ENCODE data around the gene KIF17. TPM values are rescaled to one million over a fixed set of nuclear protein-coding genes. Genes with fewer than 3 reads are reported as not detected.
A peak's percentile ranks its signal among the peaks of the same experiment; 100 is the strongest.

Gene KIF17
- total RNA-seq, 1 experiment from 2014 or later = 5.1 TPM

DNA sequence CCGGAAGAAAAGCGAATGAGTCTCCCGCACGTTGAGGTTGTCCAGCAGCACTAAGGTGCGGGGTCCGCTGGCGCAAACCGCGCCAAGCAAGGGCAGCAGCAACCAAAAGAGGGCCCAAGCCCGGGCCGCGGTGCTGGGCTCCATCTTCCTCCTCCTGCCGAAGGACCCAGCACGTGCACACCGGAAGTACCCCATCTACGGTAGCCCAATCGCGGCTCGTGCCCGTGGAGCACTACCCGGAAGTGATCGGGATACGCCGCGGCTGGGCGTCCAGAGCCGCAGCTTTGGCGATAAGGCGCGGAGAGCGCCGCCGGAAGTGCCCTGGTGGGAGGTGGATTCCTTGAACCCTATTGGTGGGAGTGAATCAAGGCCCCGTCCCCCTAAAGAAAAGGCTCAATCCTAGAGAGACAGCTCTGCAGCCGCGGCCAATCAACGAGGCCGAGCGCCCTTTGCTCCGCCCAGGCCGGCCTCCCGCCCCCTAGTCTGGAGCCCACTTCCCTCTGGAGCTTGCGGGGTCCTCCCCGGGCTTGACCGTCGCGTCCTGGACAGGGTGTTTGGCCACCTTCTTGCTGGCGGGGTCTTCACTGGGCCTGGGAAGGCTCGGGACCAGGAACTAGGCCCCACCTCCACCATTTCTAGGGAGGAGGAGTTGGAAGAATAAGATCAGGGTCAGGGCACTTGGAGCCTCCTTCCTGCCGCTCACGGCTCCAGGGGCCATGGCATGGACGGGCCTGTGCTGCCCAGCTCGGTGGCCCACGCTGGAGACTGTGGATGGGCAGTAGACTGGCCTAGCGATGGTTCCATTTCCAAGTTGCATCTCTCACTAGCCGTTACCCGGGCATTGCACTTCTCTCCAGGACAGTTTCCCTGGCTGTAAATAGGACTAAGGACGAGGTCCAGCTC is 56.3 kb downstream of the KIF17 start, which contains the start of gene DDOST:
Gene DDOST (minus strand): TSS at position 163 of the 903 bp plus-strand sequence. CDS start 19 bp downstream, at position 144.
- Histone ChIP-seq H4K91ac (ENCODE audit: insufficient read length, low read depth, low read length) (no peak within 1 kb of the TSS), H3K56ac (ENCODE audit: insufficient read length, low read depth, low read length) (no peak within 1 kb of the TSS), H3K79me2 (ENCODE audit: insufficient read depth, low read length) (peaks cover 19% of the 10 kb centered on the region), H4K8ac (replicated peaks; ENCODE audit: insufficient read length, low read depth, low read length) (no peak within 1 kb of the TSS), H2AK5ac (ENCODE audit: insufficient read length, low read length) (no peak within 1 kb of the TSS), H3K18ac (ENCODE audit: insufficient read length, low read depth, low read length) (peak within 1 kb of the TSS; percentile 50), H3K9ac (ENCODE audit: extremely low read depth, insufficient read length, low read length) (peak within 1 kb of the TSS; percentile 91), H3K23me2 (ENCODE audit: insufficient read length, low read depth, low read length, poor library complexity, severe bottlenecking) (peaks cover 5% of the 10 kb centered on the region), H3K23ac (ENCODE audit: insufficient read length, low read depth, low read length) (no peak within 1 kb of the TSS), H2BK120ac (ENCODE audit: low read depth, low read length, poor library complexity, severe bottlenecking) (no peak within 1 kb of the TSS), H2BK12ac (ENCODE audit: insufficient read length, low read depth, low read length) (no peak within 1 kb of the TSS), H4K20me1 (ENCODE audit: control insufficient read depth, insufficient read depth, insufficient read length) (no peaks in the 10 kb centered on the region), H2BK5ac (ENCODE audit: insufficient read length, low read length) (no peak within 1 kb of the TSS), H3K79me1 (ENCODE audit: insufficient read depth, low read depth, low read length, poor library complexity, severe bottlenecking) (peaks cover 7% of the 10 kb centered on the region), H4K5ac (ENCODE audit: insufficient read length, low read depth, low read length) (no peak within 1 kb of the TSS), H3K27me3 (ENCODE audit: insufficient read depth, low read length) (no peaks in the 10 kb centered on the region), H3K4me1 (ENCODE audit: insufficient read depth, low read length) (peaks cover 2% of the 10 kb centered on the region; the same call in 1 of the 2 replicates), H2AFZ (ENCODE audit: low read length) (no peak within 1 kb of the TSS), H3K27ac (ENCODE audit: insufficient read length, low read depth, low read length) (no peak within 1 kb of the TSS), H3T11ph (ENCODE audit: low read length) (no peak within 1 kb of the TSS), H3K14ac (ENCODE audit: insufficient read depth, low read length) (peak within 1 kb of the TSS; percentile 22; the same call in 1 of the 2 replicates), H2BK20ac (ENCODE audit: low read depth, low read length, poor library complexity, severe bottlenecking) (no peak within 1 kb of the TSS), H3K4ac (ENCODE audit: low read depth, low read length) (no peak within 1 kb of the TSS), H3K4me2 (ENCODE audit: insufficient read depth, insufficient read length, low read length) (peak within 1 kb of the TSS; percentile 98), H2BK15ac (ENCODE audit: low read depth, low read length) (no peak within 1 kb of the TSS), H3K9me3 (ENCODE audit: control insufficient read depth, low read depth, low read length) (no peaks in the 10 kb centered on the region)
- TF ChIP-seq, protein P1, sequence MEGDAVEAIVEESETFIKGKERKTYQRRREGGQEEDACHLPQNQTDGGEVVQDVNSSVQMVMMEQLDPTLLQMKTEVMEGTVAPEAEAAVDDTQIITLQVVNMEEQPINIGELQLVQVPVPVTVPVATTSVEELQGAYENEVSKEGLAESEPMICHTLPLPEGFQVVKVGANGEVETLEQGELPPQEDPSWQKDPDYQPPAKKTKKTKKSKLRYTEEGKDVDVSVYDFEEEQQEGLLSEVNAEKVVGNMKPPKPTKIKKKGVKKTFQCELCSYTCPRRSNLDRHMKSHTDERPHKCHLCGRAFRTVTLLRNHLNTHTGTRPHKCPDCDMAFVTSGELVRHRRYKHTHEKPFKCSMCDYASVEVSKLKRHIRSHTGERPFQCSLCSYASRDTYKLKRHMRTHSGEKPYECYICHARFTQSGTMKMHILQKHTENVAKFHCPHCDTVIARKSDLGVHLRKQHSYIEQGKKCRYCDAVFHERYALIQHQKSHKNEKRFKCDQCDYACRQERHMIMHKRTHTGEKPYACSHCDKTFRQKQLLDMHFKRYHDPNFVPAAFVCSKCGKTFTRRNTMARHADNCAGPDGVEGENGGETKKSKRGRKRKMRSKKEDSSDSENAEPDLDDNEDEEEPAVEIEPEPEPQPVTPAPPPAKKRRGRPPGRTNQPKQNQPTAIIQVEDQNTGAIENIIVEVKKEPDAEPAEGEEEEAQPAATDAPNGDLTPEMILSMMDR (conservative IDR thresholded peaks at IDR 0.05) = peak; percentile 58; the same call in 2 of the 3 replicates
- DNase-seq = peak; percentile 99
- peaks cover 8 to 28% (median 26%) of the 10 kb centered on the region in 3 experiments for H3K36me3 Mint-ChIP-seq (ENCODE audit: insufficient read depth in 1 of 3, low read depth in 3 of 3)
- no peaks in the 10 kb centered on the region for H3K9me3 Mint-ChIP-seq
- no peaks in the 10 kb centered on the region for H3K27me3 Mint-ChIP-seq (ENCODE audit: low read depth)
- peak within 1 kb of the TSS; percentile 95 to 99 (median 98) for H3K27ac Mint-ChIP-seq
- WGBS (ENCODE audit: extremely low coverage, insufficient read length, low lambda C conversion rate) = no CpG with 5 or more reads among the region's 58 CpGs
- peaks cover 24% of the 10 kb centered on the region in 2 experiments for H3K4me1 Mint-ChIP-seq
- peak within 1 kb of the TSS; percentile 99 to 100 for H3K4me3 Mint-ChIP-seq

All from H9 (cell line).